HepG2 (cell line): Measurements from ENCODE around the gene DCTN3. TPM values are rescaled to one million over a fixed set of nuclear protein-coding genes. Genes with fewer than 3 reads are reported as not detected.

Experiments
- ATF1 ChIP-seq: IDR thresholded peaks from 2 replicates; pipeline ENCODE4 v1.6.1; 2016; ENCODE audit warnings: mild to moderate bottlenecking, control low read depth
- CCAR2 ChIP-seq: fragments of 200-400 bp; formaldehyde crosslinking; optimal IDR thresholded peaks from 2 replicates; pipeline ENCODE3; 2018; ENCODE audit warnings: low read depth, mild to moderate bottlenecking, low read length, moderate library complexity
- HMG20B ChIP-seq: conservative IDR thresholded peaks from 2 replicates; pipeline ENCODE4 v1.6.1; 2016; ENCODE audit warnings: missing genetic modification reagents, missing compliant biosample characterization
- HNRNPH1 ChIP-seq: fragments of 200-400 bp; formaldehyde crosslinking; optimal IDR thresholded peaks from 2 replicates; pipeline ENCODE3; 2017; ENCODE audit warnings: mild to moderate bottlenecking, low read depth, low read length
- JDP2 ChIP-seq: sonication (generic); formaldehyde crosslinking; IDR thresholded peaks from 2 replicates; pipeline ENCODE4 v1.8.1; 2022; ENCODE audit warnings: missing genetic modification reagents, borderline replicate concordance
- MTF2 ChIP-seq: sonication (generic); formaldehyde crosslinking; IDR thresholded peaks from 2 replicates; pipeline ENCODE4 v1.5.0; 2020; ENCODE audit warnings: missing genetic modification reagents, borderline replicate concordance
- NR2F6 ChIP-seq, 2 experiments: IDR thresholded peaks; 2 replicates each; pipeline ENCODE4 v1.6.1; 2016; ENCODE audit warnings: antibody characterized with exemption in 1 of 2, mild to moderate bottlenecking in 1 of 2
- PHF21A ChIP-seq: sonication (generic); formaldehyde crosslinking; IDR thresholded peaks from 2 replicates; pipeline ENCODE4 v1.5.0; 2020; ENCODE audit warnings: mild to moderate bottlenecking, missing genetic modification reagents
- RBFOX2 ChIP-seq: fragments of 200-400 bp; formaldehyde crosslinking; IDR thresholded peaks from 2 replicates; pipeline ENCODE4 v1.6.1; 2017; ENCODE audit warnings: low read depth, mild to moderate bottlenecking, low read length
- RFX1 ChIP-seq: fragments of 450-650 bp; IDR thresholded peaks from 2 replicates; pipeline ENCODE4 v1.6.1; 2017
- RFXAP ChIP-seq: sonication (generic); formaldehyde crosslinking; IDR thresholded peaks from 2 replicates; pipeline ENCODE4 v1.4.0; 2020; ENCODE audit warnings: missing genetic modification reagents, borderline replicate concordance
- SALL1 ChIP-seq: sonication (generic); formaldehyde crosslinking; IDR thresholded peaks from 2 replicates; pipeline ENCODE4 v1.8.0; 2022; ENCODE audit warnings: mild to moderate bottlenecking, missing genetic modification reagents
- SMARCE1 ChIP-seq: fragments of 450-650 bp; IDR thresholded peaks from 2 replicates; pipeline ENCODE4 v1.6.1; 2017; ENCODE audit warnings: borderline replicate concordance
- SP2 ChIP-seq: sonication (generic); formaldehyde crosslinking; IDR thresholded peaks from 2 replicates; pipeline ENCODE4 v1.5.1; 2020; ENCODE audit warnings: mild to moderate bottlenecking, missing genetic modification reagents
- ZBTB25 ChIP-seq: IDR thresholded peaks from 2 replicates; pipeline ENCODE4 v1.6.1; 2018; ENCODE audit warnings: missing genetic modification reagents
- ZBTB39 ChIP-seq: sonication (generic); formaldehyde crosslinking; IDR thresholded peaks from 2 replicates; pipeline ENCODE4 v1.5.0; 2020; ENCODE audit warnings: missing genetic modification reagents
- ZFP36L1 ChIP-seq: sonication (generic); formaldehyde crosslinking; IDR thresholded peaks from 2 replicates; pipeline ENCODE4 v1.8.0; 2022; ENCODE audit warnings: mild to moderate bottlenecking, missing genetic modification reagents, moderate library complexity
- ZNF362 ChIP-seq: sonication (generic); formaldehyde crosslinking; IDR thresholded peaks from 2 replicates; pipeline ENCODE4 v1.4.0; 2020; ENCODE audit warnings: missing genetic modification reagents, mild to moderate bottlenecking, borderline replicate concordance
- ZNF460 ChIP-seq: sonication (generic); formaldehyde crosslinking; IDR thresholded peaks from 2 replicates; pipeline ENCODE4 v1.5.1; 2020; ENCODE audit warnings: missing genetic modification reagents, mild to moderate bottlenecking, borderline replicate concordance
- ZNF550 ChIP-seq: sonication (generic); formaldehyde crosslinking; IDR thresholded peaks from 2 replicates; pipeline ENCODE4 v1.4.0; 2020; ENCODE audit warnings: mild to moderate bottlenecking, missing genetic modification reagents, borderline replicate concordance
- ZNF574 ChIP-seq: sonication (generic); formaldehyde crosslinking; IDR thresholded peaks from 2 replicates; pipeline ENCODE4 v1.4.0; 2020; ENCODE audit warnings: missing genetic modification reagents
- ZNF678 ChIP-seq: sonication (generic); formaldehyde crosslinking; IDR thresholded peaks from 2 replicates; pipeline ENCODE4 v1.4.0; 2020; ENCODE audit warnings: mild to moderate bottlenecking, missing genetic modification reagents
- ZNF7 ChIP-seq: IDR thresholded peaks from 2 replicates; pipeline ENCODE4 v1.6.1; 2016; ENCODE audit warnings: missing biosample characterization, missing genetic modification reagents
- ZNF850 ChIP-seq: sonication (generic); formaldehyde crosslinking; conservative IDR thresholded peaks from 2 replicates; pipeline ENCODE4 v1.9.0; 2021; ENCODE audit warnings: mild to moderate bottlenecking, missing genetic modification reagents
- polyA plus RNA-seq, 8 experiments: library from polyadenylated mRNA; depleted of rRNA in 3 of 8; stranded (reverse) in 7 of 8; unstranded in 1 of 8; fragments of >200 nt; fragmentation: Illumina TruSeq in 4 of 8; extraction: Trizol in 4 of 8; gene quantifications; 2 replicates each; pipeline versions ENCODE4 v1.2.1 to v1.2.3, GENCODE V29; 2011 to 2016; ENCODE audit warnings: low read depth in 4 of 8, missing spikeins in 1 of 8, mixed read lengths in 1 of 8; ENCODE audit not compliant: insufficient read depth in 1 of 8
- total RNA-seq, 5 experiments: library from RNA; depleted of rRNA; stranded (reverse); fragments of >200 nt; fragmentation: Illumina TruSeq; extraction: Trizol; gene quantifications; 2 replicates each; pipeline ENCODE4 v1.2.3, GENCODE V29; 2016; ENCODE audit warnings: low read depth in 1 of 5

Gene DCTN3
- total and polyA plus RNA-seq, 2 of the 13 experiments (the other 11 are each of a cell fraction or from before 2014, with no cell fraction given) = 27.4 to 34.5 TPM

GRCh38 chr9:34651876-34652601 is 31.7 kb upstream of the DCTN3 start, which contains the start of gene IL11RA (continued):
- TF ChIP-seq ZNF574 (peak; percentile 71), RBFOX2 (peak; percentile 68), ZNF850 (CRISPR knock-in tag) (no peak), PHF21A (CRISPR knock-in tag) (peak; percentile 96), RFXAP (CRISPR knock-in tag) (peak; percentile 66; the same call in 1 of the 2 replicates), CCAR2 (no peak), ZNF460 (no peak), ZBTB25 (CRISPR knock-in tag) (peak; percentile 36; the same call in 1 of the 2 replicates), SMARCE1 (no peak), JDP2 (CRISPR knock-in tag) (no peak; the same call in 1 of the 2 replicates), ATF1 (CRISPR knock-in tag) (no peak), SP2 (peak; percentile 92), ZNF678 (CRISPR knock-in tag) (no peak), ZNF362 (CRISPR knock-in tag) (no peak), MTF2 (no peak), NR2F6 (IDR thresholded peaks at IDR 0.05) (peak; percentile 73), NR2F6 (CRISPR knock-in tag; IDR thresholded peaks at IDR 0.05) (peak; percentile 96), RFX1 (no peak), ZBTB39 (CRISPR knock-in tag) (no peak), ZFP36L1 (CRISPR knock-in tag) (0 out of 2 replicates have a peak, but pooled peaks have one; percentile 4), ZNF7 (CRISPR knock-in tag) (no peak), HMG20B (CRISPR knock-in tag) (0 out of 2 replicates have a peak, but pooled peaks have one; percentile 7), SALL1 (CRISPR knock-in tag) (peak; percentile 86), HNRNPH1 (peak; percentile 30), ZNF550 (CRISPR knock-in tag) (no peak)
